LHCN-M2 (cell line): ENCODE data around the gene C1QTNF8. TPM values are rescaled to one million over a fixed set of nuclear protein-coding genes. Genes with fewer than 3 reads are reported as not detected.
A peak's percentile ranks its signal among the peaks of the same experiment; 100 is the strongest.

ENCODE experiments used
- DNase-seq: peaks from one replicate; pipeline ENCODE4 v3.0.0-alpha.2; 2012; ENCODE audit warnings: low read depth
- polyA plus RNA-seq: library from polyadenylated mRNA; unstranded; fragments of >200 nt; gene quantifications from one replicate; pipeline ENCODE4 v1.2.1, GENCODE V29; 2012; ENCODE audit warnings: missing spikeins
- total RNA-seq: library from RNA; depleted of rRNA; stranded (reverse); fragments of >200 nt; gene quantifications from 2 replicates; pipeline ENCODE4 v1.2.3, GENCODE V29; 2014; rRNA removed

C1QTNF8 gene, protein sequence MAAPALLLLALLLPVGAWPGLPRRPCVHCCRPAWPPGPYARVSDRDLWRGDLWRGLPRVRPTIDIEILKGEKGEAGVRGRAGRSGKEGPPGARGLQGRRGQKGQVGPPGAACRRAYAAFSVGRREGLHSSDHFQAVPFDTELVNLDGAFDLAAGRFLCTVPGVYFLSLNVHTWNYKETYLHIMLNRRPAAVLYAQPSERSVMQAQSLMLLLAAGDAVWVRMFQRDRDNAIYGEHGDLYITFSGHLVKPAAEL
- total RNA-seq, result not detected in 2 replicates
- polyA plus RNA-seq, result not detected

DNA sequence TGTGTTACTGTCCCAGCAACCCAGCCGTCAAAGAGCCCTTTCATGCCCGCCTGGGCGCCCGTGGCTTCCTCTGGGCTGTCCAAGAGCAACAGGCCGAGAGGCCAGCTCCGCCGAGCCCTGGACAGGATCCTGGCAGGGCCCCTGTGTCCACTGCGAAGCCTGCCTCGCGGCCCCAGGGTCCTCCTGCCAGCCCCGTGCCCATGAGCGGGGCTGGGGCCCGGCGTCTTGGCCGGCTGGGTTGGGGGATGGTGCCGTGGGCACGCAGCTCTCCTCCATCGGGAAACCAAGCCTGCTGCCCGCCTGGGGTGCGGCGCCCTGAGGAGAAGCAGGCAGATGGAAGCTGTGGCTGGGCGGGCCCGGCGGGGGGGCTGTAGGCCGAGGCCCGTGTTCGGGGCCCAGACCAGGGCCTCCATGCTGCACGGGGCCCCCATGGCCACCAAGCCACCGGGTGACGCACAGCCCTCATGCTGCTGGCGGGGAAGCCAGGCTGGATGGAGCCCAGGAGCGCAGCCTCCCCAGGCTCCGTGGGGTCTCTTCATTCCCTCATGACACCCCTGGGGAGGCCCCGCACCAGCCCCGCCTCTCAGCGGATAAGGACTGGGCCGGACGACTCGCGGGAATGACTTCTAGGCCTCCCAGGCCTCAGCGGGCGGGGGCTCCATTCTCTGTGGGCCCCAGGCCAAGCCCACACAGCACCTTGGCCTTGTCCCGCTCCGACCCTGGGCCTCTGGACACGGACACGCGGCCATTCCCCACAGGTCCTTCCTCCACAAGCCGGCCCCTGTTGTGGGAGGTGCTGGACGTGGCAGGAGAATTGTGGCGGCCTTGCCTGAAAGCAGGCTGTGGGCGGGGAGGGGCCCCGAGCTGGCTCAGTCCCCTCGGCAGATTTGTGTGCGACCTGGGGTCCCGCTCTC is at the start of gene C1QTNF8:
C1QTNF8 (minus strand) TSS at position 76 of the 914 bp plus-strand sequence. CDS start 1,322 bp downstream, outside the sequence.
- DNase-seq, result no peak

DNA sequence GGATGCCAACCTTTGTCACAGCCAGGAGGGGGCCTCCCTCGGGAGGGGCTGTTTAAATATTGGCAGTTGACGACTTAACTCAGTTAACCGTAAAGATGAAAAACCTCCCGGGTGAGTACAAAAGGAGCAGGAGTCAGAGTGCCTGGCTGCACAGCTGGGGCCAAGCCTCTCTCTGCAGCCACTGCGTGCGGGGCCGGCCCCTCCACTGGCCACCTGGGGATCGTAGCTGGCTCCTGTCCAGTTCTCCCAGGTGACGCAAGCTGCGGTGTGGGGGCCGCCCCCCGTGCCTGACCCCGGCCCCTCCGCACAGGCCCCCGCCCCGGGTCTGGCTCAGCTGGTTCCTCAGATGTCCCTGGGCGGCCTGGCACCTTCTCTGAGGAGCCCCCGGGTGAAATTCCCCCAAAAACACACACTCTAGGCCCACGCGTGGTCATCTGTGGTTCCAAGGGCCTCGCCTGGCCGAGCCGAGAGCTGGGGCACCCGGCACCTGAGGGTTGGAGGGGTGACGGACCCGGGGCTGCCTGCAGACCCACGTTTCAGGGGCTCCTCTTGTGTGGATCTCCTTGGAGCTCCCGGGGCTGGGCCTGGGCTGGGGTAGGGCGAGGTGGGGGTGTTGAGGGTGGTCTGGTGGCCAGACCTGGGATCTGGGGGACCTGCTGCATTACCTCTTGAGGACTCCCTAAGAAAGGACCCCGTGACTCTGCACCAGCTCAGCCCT is 49.5 kb upstream of the C1QTNF8 start:
- DNase-seq, result no peak

DNA sequence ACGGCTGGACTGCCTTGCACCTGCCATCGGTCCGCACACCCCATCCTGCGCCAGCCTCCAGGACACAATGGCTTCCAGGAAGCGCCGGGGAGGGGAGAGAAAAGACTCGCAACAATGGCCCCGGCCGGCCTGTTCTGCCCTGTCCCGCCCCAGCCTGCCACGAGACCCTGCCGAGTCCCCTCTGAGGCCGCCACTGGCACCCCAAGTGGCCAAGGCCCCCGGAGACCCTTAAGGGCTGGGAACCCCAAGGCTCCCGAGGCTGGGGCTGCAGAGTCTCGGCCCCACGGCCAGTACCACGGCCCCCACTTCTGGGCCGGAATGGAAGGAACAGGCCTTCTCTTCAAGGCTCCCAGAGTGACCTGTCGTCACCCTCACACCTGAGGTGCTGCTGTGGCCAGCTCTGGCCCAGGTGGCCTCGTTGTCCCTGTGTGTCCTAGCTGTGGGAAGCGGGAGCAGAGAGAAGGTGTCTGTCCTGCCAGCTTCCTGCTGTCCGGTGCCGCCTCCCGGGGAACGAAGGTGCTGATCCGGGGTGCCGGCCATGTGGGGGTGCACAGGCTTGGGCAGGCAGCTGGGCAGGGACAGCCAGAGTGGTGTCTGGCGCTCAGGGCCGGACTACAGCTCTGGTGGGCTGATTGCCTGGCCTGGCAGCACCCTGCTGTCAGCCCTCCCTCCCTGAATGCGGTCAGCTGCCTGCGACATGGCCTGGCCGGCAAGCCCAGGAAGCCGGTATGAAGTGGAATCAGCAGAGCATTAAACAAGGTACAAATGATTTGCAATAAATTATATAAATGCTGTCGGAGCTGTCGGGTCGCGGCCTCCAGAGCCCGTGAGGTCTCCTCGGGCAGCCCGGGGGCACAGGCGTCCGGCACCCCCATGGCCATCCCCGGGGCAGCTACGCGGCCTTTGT is 48.7 kb upstream of the C1QTNF8 start:
- no peak for DNase-seq

DNA sequence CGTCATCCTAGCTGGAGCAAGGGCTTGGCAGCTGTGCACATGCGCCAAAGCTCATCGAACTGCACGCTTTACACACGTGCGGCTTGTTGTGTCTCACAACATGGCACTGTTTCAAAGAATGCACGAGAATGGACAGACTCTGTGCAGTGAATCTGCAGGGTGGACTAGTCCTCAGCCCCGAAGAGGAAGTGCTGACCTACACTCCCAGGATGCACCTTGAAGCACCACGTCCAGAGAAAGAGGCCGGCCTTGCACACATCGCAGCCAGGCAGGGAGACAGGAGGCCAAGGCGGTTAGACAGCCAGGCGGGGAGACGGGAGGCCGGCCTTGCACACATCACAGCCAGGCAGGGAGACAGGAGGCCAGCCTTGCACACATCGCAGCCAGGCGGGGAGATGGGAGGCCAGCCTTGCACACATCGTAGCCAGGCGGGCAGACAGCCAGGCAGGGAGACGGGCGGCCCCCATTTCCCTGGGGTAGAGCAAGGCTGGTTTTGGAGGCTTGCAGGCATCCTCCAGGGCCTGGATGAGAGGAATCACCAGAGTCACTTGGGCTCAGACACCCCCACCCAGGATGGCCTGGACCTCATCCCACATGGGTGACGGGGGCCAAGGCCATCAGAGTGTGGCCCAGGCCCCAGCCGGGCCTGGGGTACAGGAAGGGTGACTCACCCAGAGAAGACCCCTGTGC is 47.9 kb upstream of the C1QTNF8 start:
- DNase-seq, result no peak

DNA sequence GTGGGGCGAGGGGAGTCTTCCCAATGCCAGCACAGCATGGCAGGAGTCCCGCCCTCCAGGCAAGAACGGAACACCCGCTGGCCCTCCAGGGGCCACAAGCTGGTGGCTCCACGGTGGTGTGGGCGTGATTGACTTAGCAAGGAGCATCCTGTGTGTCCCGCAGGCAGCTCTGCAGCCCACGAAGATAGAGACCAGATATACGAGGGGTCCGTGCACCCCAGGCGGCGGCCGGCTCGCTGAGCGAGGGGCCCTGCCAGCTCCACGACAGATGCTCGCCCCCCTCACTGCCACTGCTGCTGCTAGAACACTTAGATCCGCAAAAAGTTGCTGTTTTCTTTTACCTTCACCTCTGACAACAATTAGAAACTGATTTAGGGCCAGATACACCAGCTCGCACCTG is 46.9 kb upstream of the C1QTNF8 start:
- DNase-seq, result no peak

DNA sequence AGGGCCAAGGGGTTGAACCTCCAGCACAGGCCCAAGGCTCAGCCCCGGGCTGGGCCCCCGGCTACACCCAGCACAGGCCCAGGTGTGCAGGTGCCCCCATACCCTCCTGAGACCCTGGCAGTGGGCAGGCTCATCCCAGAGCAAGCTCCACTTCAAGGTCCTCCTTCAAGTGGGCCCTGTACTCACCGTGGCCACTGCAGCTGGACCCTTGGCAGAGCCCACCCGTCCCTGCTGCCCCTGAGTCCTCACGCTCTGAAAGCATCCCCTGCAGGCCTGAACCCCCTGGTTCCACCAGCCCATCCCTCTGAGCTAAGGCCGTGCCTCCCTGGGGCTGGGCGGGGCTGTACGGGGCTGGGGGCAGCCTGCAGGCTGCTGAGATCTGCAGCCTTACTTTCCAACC is 45.7 kb upstream of the C1QTNF8 start:
- no peak for DNase-seq

DNA sequence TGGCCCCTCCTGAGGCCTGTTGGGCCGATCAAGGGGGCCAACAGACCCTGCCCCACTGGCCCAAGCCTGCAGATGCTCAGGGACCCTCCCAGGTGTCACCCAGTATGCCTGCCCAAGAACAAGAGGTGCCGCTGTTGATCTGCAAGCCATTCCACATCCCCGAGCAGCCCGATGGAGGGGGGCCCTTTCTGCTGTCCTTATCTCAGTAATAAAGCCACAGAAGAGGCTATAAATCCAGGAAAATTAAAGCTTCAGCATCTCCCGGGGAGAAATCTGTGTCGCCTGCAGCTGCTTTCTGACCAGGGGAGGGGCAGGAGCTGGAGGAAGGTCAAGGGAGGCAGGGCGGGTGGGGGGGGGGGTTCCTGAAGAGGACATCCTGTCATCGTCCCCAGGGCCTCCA is 45.1 kb upstream of the C1QTNF8 start:
- DNase-seq, result no peak

DNA sequence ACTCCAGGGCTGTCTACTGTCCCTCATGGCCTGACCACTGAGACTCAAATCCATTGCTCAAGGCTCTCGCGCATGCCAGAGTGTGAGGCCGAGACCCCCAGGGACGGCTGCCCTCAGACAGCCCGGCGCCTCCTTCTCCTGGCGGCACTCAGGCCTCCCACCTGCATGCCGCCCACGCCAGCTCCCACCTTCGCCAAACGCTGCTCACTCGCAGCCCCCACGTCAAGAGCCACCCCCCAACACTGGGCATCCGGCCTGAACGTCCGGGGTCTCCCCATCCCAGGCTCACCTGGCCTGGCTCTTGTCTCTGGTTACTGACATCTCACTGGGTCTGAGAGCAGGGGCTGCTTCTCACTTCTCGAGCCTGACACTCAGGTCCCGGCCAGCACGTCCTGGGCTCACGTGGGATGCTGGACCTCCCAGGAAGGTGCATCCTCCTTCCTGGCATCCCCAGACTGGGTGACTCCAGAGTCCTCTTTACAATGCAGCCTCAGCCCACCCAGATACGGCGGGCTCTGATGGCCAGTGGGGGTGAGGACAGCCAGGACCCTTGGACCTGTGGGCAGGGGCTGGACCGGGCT is 44.6 kb upstream of the C1QTNF8 start:
- DNase-seq, result no peak

DNA sequence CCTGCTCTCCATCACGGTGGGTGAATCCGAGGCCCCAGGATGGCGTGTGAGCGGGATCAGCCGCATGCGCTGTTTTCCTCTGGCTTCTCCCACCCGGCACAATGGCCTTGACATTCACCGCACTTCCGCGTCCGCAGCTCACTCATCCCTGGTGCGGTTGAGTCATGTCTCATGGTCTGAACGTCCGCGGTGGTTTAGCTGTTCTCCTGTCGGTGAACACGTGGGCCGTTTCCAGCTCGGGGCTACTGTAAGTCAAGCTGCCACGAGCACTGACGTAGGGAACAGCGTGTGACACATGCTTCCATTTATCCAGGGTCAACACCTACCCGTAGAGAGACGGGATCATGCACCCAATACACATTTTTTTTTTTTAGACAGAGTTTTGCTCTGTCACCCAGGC is 41.6 kb upstream of the C1QTNF8 start:
- peak; percentile 28 for DNase-seq

DNA sequence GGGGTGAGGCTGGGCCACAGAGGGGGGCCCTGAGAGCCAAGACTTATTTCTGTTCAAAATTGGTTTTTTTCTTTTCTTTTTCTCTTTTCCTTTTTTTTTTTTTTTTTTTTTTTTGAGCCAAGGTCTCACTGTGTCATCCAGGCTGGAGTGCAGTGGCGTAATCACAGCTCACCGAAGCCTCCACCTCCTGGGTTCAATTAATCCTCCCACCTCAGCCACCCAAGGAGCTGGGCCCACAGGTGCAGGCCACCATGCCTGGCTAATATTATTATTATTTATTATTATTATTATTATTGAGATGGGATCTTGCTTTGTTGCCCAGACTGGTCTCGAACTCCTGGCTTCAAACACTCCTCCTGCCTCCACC is 39.4 kb upstream of the C1QTNF8 start:
- DNase-seq, result no peak

DNA sequence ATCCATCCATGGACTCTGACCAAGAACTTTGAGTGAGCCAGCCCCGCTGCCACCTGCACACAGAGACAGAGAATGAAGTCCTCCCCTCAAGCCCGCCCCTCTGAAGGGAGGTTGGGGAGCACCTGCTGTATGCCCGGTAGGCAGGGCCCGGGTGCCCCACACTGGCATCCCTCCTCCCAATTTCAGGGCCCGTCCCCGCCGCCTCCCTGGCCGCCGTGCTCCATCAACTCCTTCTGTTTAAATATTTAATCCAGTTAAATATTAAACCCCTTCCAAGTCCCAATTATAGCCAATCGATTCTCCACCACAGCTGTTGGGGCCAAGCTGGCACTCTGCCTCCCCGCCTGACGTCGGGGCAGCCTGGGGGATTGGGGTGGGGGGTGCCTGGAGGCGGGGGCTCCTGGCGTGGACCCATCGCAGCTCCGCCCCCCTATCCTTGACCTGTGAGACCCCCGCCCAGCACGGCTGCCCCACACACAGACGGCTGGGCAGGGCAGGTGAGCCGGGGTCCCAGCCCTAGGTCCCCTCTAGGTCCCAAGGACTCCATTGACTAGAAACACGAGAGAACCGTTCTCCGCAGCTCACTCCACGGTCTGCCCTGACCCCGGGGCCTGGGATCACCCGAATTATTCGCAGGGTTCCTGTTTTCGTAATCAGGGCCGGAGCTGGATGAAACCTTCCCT is 38.9 kb upstream of the C1QTNF8 start:
- no peak for DNase-seq

DNA sequence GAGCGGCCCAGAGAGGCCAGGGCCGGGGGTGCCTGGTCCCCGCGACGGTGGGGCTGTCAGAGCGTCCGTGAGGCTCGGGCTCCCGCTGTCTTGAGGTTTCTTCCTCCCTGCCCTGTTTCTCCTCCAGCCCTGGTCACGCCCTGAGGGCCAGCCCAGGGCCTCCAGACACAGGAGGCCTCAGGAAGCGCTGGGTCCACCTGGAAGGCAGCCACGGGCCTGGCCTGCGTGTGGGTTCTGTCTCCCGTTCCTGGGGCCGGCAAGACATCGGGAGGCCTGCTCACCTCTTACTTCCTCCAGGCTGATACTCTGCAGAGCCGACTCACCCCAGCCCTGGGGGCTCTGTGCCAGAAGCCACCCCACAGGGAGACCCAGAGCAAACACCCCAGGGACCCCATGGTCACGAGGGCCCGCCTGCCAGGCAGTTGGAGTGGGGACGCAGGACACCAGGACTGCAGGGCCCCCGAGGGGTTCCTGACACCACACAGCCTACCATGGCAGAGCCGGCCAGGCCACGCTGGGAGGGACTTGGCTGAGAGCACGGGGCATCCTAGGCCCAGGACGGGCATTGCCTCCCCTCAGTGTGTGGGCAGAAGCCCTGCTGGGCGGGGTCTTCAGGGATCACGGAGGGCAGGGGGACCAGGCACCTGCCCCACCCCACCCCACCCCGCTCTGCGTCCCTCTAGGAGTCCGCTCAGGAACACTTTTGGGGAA is 37.9 kb upstream of the C1QTNF8 start:
- no peak for DNase-seq

DNA sequence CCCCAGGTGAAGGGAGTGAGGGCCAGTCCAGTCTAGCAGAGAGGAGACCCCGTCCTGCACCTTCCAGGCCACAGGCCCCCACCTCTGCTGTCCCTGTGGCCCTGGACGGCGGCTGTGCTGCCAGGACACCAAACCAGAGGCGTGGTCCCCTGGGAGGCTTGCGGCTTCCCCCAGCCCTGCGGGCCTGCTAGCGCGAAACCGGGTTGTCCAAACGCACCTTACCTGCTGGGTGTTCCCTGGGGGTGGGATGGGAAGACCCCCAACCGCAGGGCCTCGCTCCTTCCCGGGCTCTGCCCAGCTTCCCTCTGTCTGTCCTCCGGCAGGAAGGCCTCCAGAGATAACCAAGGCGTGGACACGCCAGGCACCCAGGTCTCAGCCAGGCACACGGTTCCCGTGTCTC is 37.2 kb upstream of the C1QTNF8 start:
- no peak for DNase-seq

DNA sequence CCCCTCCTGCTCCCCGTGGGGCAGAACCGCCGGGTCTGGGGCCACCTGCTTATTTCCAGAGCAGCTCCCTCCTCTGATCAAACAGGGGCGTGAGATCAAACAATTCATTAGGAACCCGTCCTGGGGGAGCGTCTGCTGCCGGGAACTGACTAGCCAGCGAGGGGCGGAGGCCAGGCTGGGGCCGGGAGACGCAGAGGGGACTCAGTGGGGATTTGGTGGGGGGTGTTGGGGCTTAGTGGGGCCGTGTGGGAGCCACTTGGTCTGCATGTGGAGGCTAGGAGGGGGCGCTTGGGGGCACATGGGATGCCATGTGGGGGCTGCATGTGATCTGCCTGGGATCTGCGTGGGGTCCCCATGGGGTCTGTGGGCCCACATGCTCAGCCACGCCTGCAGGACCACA is 36.4 kb upstream of the C1QTNF8 start:
- no peak for DNase-seq

DNA sequence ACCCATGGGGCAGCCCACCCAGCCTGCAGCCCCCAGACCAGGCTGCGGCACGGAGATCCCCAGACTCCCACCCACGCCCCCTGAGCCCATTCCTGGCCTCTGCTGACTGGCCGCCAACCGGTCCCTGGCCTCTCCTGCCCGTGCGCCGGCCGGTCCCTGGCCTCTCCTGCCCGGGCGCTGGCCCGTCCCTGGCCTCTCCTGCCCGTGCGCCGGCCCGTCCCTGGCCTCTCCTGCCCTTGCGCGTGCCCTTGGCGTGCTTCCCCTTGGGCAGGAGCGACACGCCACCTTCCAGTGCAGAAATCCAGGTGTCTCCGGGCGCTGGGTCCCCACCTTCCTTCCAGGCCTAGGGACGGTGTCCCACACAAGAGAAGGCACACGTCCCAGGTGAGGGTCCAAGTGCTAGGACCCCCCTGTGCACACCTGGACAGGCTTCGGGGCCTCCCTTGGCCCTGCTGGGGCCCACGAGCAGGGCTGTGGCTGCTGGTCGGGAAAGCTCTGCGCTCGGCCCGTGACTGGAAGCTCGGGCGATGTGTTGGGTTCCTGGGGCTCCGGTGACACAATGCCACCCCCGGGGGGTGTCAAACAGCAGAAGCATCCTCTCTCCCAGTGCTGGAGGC is 35.4 kb upstream of the C1QTNF8 start:
- no peak for DNase-seq

DNA sequence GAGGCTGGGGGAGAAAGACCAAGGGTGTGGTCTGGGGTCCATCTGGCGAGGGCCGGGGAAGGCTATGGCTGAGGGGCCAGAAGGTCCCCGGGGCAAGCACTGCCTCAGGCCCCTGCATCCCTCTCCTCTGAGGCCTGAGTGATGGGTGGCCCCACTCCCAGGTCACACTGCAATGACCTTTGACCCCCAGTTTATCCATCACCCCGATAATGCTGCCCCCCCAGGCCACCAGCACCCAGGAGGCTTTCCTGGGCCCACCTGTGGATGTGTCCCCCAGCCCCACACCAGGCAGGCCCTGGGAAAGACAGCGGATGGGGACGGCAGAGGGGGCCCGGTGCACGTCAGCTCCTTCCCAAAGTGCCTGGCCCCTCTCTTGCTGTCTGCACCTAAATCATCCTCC is 34.3 kb upstream of the C1QTNF8 start:
- no peak for DNase-seq

DNA sequence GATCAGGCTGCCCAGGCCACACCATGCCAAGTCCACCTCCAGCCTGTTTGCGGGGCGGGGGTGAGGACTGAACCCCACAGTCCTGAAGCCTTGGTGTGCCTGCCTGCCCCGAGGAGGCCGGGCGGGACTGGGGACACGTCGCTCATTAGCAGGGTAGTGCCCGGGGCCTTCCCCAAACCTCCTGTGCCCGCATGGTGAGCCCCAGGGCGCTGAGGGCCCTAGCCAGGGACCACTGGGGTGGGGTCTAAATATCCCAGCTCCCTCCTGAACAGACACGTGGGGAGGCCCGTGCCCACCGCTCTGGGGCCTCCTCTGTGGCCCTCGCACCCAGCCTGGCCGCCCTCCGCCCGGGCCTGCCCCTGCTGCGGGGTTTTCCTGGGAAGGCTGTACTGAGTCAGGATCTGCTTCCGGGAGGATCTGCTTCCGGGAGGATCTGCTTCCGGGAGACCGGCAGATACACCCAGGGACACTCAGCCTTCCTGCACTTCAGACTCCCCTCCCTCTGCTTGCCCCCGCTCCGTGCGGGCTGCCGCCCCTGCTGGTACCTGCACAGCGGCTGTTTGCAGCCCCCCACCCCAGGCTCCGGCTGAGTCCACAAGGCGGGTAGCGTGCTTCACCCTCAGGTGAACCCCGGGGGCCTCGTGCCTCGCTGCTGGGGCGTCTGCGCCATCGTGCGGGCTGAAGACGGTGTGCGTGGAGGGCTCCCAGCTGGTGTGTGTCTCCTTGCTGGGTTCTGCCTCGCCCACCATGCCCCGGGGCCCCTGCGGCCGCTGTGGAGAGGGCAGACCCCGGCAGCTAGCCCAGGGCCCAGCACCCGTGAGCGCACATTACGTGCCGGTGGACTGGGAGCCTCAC is 33.3 kb upstream of the C1QTNF8 start:
- DNase-seq, result no peak
